Posterior vena cava (tissue), 2 donors: ENCODE data around the gene ERCC6L2. TPM values are rescaled to one million over a fixed set of nuclear protein-coding genes. Genes with fewer than 3 reads are reported as not detected.

Source experiments
- DNase-seq: peaks from one replicate; pipeline ENCODE4 v3.0.0-alpha.2; 2020; ENCODE audit warnings: low spot score
- intact Hi-C, 2 donors: fragments of 100-400 bp; cut with DNase I; formaldehyde crosslinking; loops; one replicate each; pipeline versions ENCODE4 v1.14.1 to v1.14.2; 2022 to 2023
- long read RNA-seq, 2 donors: library from polyadenylated mRNA; unstranded; transcript quantifications; one replicate each; pipeline ENCODE4 v2.0.0, GENCODE V29; 2020 to 2021
- total RNA-seq, 2 donors: library from RNA; stranded (reverse); fragmentation: NEBNext Ultra II Directional; extraction: Animal tissue kit (Norgen Biotek cat#: 25700); gene quantifications; one replicate each; pipeline ENCODE4 v1.2.1, GENCODE V29; 2021
- donor health status: DM: yes; HTN: yes; CAD: no.
- donor health status: DM: yes; HTN: yes; CAD: no.

The ERCC6L2 gene, protein sequence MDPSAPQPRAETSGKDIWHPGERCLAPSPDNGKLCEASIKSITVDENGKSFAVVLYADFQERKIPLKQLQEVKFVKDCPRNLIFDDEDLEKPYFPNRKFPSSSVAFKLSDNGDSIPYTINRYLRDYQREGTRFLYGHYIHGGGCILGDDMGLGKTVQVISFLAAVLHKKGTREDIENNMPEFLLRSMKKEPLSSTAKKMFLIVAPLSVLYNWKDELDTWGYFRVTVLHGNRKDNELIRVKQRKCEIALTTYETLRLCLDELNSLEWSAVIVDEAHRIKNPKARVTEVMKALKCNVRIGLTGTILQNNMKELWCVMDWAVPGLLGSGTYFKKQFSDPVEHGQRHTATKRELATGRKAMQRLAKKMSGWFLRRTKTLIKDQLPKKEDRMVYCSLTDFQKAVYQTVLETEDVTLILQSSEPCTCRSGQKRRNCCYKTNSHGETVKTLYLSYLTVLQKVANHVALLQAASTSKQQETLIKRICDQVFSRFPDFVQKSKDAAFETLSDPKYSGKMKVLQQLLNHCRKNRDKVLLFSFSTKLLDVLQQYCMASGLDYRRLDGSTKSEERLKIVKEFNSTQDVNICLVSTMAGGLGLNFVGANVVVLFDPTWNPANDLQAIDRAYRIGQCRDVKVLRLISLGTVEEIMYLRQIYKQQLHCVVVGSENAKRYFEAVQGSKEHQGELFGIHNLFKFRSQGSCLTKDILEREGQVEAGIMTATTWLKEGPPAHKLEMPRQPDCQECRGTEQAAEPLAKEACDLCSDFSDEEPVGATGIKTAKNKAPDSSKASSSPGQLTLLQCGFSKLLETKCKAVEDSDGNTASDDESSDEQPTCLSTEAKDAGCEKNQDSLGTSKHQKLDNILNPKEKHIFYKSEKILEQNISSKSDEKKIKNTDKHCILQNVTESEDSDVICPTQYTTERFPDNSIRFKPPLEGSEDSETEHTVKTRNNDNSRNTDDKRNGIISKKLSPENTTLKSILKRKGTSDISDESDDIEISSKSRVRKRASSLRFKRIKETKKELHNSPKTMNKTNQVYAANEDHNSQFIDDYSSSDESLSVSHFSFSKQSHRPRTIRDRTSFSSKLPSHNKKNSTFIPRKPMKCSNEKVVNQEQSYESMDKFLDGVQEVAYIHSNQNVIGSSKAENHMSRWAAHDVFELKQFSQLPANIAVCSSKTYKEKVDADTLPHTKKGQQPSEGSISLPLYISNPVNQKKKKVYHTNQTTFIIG (N-terminal part only)
- total RNA-seq = 10 to 100 TPM; 42.7 to 47.7 TPM
- long read RNA-seq, donor 1, partial matches to known transcripts = 2 of 8 reads
- long read RNA-seq, donor 1, other reads (novel, unspliced or antisense) = 6 of 8 reads
- long read RNA-seq, donor 2, partial matches to known transcripts = 5 of 19 reads
- long read RNA-seq, donor 2, other reads (novel, unspliced or antisense) = 14 of 19 reads

DNA sequence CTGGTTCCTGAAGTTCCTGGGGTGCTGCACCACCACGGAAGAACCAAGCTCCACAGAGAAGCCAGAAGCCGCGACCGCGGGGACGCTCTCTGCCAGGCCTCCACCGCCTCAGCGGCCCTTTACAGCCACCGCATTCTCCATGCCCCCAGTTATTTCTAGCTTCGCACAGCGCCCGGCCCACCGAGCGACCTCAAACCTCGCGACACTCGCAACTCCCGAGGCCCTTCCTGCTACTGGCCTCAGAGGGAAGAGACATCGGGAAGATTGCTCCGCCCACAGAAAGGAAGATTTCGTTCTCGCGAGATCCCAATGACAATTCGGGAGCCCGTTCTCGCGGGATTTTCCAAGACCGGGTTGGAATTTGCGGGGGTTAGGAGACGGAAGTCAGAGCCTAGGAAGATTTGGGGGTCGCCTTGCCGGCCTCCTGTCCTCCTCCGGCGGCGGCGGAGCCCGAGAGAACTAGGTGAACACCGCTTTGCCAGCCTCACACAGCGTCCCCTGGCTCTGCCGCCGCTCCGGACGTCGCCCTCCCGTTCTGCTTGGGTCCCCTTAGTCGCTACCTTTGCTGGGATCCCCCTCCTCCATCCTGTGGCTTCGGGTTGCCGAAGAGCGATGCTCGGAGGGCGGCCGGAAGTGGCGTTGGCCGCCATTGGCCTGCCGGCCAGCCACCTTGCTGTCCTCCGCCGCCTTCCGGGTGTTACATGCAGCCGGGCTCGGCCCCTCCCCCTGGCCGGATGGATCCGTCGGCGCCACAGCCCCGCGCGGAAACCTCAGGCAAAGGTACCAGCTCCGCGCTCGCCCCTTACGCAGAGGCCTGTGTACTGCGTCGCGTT, at the start of gene ERCC6L2:
Gene ERCC6L2, plus strand, starts transcription at position 387 of the 833 bp plus-strand sequence. Its CDS starts 348 bp downstream, at position 735.
- intact Hi-C loops = loop anchor here in 1 of 2 donors (10.0 kb wide), 1 partner anchor 121 kb away; no protein-coding TSS in a partner anchor
- DNase-seq = peak; percentile 99

DNA sequence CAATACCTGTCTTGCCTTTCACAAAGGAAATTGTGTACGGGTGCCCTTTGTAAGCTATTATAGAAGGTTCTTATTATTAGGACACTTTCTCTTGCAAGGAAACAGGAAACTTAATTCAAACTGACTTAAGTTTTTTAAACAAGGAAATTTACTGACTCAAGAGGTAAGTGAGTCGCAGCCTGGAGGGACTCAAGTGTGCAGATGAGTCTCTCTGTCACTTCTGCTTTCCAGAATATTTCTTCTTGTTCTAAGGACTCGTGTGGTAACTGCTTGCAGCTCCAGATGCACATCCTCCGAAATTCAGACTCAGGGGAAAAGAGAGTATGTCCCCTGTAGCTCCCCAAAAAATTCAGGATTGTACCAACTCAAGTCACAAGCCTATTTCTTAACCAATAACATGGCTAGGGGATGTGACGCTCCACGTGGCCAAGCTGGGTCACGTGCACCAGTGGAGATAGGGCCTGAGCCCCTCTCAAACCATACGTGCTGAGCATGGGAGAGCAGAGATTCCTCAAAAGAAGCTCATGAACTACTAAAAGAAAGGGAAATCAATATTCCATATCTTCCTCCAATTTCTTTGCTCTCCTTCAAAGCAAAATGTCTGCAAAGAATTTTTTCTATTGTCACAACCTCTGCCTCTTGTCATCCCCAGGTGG, 49.2 kb upstream of the ERCC6L2 start:
- no peak for DNase-seq
- intact Hi-C loops = no loop called here

DNA sequence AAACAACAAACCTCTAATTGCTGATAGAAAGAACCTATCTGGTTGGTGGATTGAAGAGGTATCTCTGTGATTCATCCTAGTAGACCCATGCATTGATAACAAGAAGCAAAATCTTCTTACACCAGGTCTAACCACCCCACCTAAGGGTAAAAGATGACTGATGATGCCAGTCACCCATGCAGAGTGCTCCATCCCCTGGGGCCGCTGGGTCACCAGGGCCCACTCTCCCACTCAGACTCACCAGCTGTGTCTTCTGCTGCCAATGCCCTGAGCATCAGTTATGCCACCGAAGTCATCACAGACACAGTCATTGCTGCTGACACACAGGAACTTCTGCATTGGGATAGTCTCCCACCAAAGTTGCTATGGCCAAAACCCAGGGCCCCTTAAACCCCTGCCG, 44.7 kb upstream of the ERCC6L2 start:
- DNase-seq = no peak
- intact Hi-C loops = no loop called here

DNA sequence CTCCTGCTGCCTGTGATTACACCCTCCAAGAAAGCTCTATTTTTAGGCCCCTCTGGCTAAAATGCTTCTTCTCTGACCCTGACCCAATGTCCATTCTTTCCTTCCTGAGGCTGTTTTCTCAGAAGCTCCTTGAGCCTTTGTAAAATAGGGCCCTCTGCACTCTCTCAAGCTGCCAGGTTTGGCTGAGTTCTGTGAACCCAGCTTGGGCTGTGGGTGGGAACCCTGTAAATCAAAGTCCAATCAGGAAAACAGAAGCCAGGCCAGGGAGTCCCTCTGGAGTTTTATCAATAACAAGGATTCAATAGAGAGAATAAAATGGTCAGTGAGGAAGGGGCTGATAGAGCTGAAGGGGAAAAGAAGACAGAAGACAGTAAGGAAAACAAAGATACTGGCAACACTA, 43.7 kb upstream of the ERCC6L2 start:
- intact Hi-C loops = no loop called here
- no peak for DNase-seq

DNA sequence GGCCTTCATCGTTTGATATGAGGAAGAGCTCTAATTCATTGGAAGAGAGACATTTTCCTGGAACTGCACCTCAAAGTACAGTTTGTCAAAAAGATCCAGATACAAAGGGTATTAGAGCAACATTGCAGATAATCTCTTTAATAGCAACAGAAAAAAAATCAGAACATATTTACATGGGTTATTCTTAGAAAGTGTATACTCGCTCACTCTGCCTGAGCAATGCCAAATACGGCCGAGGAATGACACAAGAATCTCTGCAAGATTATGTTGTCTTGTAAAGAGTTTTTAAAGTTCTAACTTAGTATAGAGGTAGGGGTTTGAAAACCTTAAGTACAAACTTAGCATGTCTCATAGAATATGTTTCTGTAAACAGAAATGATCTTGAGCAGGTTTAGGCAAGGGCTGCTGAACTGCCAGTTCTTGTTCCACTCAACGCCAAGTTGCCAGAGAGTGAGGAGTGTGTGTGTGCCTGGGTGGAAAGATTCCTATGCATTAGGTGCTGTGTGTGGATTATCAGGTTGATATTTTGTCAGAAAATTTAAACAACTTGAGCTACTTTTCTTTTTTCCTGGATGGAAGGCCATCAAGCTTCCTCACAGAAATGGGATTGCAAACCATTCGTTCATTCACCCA, 41.8 kb upstream of the ERCC6L2 start:
- intact Hi-C loops = no loop called here
- no peak for DNase-seq

DNA sequence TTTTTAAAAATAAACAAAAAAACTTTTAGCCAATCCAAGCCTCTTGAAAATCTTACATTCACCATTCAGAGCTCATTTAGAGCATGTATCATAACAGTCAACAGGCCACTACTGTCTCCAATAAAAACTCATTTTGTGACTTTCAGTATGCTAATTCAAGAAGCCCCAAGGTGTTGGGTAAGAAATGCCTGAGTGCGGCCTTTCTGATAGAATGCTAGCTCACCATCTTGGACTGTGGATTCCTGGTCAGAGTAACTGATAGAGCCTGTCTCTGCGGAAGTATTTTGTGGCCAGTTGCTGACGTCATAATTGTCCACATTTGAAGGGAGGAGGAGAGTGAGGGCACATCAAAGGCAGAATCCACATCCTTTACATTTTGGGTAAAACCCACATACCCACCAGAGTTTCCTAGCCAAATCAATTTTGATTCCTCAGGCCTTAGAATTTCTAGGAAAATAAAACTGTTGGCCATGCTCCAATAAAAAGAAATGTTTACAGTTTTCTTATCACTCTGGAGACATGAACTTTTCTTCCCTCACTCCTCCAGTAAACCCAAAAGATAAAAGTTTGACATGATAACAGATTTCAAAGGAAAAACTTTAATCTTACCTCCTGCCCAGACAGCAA, 41.1 kb upstream of the ERCC6L2 start:
- DNase-seq = no peak
- intact Hi-C loops = no loop called here

DNA sequence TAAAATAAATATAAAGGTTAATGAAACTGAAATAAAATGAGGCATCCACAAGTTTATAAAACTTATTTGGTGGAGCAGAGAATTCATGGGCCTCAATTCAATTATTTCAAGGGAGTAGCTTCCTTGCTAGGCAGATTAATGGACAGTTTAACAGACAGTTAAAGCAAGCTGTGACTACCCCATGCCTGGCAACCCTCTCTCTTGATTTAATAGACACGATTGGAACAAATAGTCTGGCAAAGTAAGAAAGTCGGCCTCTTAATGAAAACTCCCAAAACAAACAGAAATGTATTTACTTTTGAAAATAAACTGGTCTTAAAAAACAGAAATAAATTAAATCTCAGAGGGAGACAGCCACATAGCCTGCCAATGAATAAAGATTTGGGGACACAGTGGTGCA, 40.1 kb upstream of the ERCC6L2 start:
- intact Hi-C loops = no loop called here
- DNase-seq = no peak

DNA sequence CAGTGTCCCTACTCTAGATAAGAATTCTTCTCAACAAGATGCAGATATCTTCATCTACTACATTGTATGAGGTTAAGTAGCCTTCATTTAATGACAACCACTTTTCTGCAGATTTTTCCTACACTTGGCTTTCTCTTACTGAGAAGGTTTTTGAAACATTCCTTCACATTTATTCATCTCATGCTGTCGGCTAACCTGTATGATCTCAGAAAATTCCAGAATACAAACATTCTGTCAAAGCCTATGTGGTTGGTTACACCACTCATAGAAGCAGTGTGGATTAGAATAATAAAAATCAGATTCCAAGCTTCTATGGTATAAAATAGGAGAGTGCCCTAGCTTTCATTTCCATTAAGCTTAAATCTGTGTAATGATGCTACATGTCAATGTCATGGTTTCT, 39.4 kb upstream of the ERCC6L2 start:
- intact Hi-C loops = no loop called here

DNA sequence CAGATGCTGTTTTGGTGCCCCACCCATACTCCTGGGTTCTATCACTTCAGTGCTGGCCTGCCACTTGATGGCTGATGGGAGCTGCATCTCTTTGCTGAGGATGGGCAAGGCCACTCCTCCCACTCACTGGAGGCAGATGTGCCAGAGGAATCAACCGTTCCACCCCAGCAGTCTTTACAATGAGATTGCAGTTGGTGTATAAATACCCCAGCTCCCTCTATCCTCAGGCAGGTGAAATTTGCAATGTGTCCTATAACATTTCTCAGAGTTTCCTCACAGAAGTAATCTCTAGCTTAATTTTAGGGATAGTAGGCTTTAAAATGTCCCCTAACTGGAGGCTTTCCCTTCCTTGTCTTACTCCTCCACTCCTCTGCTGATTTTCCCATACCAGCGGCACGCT, 36.5 kb upstream of the ERCC6L2 start:
- intact Hi-C loops = no loop called here
- DNase-seq = no peak

More for the DNA sequence above, 39.4 kb upstream of the ERCC6L2 start:
- DNase-seq = no peak

DNA sequence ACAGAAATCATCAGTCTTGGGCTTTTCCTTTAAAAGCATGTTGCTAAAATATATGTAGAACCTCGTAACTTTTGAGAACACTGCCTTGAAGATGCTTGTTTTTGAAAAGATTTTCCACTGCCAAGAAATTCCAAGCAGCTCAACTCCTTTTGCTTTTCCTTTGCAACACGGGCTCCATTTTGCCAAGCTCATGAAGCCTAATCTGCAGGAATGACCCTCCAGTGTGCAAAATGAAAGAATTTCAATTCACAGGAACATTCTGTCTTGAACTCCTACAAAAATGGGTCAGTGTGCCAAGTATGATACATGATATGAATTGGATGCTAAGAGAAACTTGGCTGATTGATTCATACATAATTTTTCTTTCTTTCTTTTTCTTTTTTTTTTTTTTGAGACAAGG, 35.4 kb upstream of the ERCC6L2 start:
- no peak for DNase-seq
- intact Hi-C loops = no loop called here

DNA sequence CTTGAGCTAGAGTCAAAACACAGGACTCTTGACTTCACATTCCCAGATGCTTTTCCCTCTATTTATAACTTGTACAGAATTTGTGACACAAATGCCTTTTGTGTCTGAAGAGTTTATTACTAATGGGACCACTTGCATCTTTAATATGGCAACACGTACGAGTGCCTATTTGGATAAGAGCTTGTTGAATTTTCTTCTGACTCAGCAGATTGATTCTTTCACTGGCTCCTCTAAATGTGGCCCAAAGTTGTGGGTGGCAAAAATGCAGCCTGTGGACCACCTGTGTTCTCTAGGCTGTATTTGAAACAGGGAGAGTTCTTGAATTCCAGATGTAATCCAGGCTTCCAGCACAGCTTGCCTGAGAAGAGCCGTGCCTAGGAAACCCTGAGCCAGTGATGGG, 34.1 kb upstream of the ERCC6L2 start:
- intact Hi-C loops = no loop called here
- no peak for DNase-seq

DNA sequence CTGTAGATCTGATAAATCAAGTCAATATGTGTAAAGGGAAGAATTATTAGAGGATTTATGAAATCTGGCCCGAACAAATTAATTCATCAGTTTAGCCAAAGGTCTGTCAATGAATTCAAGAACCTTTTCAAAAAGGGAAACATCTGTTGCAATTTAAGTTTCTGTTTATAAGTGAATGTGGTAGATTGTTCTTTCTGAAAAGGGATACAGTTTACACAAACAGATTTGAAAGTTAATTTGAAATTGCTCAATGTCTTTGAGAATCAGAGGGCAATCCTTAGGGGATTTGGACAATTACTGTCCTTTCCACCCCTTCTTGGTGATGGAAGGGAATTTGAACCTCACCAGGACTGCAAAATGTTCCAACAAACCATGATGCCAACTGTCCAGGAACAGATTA, 29.7 kb upstream of the ERCC6L2 start:
- intact Hi-C loops = no loop called here
- DNase-seq = no peak

DNA sequence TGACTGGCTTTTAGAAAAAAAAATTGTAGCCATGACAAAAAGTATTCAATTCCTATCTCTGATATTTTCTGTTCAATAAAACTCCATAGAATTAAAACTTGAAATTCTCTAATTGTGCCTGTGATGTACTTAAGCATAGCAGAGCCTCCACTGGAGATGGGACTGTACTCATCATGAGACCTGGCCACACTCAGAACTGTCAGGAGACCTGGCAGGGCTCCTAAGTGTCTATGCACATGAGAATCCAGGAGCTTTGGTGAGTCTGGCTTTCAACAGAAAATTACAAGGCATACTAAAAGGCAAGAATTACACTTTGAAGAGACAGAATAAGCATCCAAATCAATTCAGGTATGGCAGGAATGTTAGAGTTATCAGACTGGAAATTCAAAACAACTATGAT, 26.7 kb upstream of the ERCC6L2 start:
- DNase-seq = no peak
- intact Hi-C loops = no loop called here

DNA sequence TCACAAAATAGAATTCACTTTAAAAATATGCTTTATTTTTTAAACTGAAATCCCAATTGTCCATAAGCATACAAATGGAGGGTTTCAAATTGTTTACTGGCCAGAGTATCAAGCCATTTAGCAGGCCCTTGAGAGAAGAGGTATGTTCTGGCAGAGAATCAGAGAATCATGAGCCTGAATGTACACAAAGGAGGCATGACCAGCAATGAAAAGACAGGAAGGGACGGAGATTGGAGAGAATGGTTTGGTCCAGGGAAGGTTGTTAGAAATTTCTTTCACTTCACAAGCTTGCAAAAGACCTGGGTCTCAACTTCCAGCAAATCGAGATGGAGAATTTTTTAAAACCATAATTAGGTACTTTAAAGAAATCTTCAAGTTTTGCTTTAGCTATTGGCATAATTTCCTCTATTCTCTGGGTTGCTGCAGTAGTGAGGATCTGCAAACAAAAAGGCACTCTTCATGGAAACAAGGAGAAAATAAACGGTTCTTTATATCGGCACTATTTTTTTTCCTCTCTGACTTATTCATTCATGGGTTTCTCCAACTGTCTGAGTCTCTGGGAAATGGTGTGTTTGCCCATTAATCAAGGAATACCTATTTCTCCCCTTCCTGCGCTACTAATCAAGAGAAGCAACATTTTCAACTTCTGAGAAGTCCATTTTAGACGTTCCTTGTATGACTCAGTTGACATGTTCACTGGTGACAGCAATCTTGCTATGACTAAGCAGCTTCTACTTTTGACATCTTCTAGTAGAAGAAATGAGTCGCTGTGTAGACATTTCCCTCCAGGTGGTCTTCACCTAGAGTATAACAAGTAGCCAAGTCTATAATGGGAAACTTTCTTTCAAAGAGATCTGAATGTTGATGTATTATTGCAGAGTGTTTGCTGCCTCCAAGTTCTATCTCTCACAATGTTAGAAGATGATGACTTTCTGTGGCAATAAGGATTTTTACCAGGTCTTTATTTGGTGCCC, 23.1 kb upstream of the ERCC6L2 start:
- no peak for DNase-seq
- intact Hi-C loops = no loop called here

DNA sequence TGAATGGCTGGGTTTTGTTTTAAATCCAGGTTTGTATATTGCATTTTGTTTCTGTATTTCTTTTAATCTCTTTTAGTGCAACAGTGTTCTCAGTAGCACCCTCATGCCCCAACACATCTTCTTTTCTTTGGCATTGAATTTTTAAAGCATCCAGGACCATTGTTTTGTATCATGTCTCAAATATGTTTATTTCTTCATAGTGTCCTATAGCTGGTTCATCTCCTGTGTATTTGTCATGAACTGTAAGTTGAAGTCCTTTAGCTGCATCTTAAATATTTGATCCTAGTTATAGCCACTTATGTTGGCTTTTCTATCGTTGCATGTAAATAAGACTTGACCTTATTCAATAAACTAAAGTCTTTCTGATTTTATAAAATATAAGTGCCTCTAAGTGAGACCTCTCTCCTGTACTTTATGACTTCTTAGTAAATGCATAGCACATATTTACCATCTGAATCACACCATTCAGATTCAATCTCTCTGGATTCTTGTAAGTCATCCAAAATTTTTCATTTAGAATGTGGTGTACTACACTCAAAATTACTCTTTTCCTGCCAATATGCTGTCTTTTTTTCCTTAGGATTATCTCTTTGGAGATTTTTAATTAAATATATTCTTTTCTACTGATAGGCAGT, 21.0 kb upstream of the ERCC6L2 start:
- no peak for DNase-seq
- intact Hi-C loops = no loop called here

DNA sequence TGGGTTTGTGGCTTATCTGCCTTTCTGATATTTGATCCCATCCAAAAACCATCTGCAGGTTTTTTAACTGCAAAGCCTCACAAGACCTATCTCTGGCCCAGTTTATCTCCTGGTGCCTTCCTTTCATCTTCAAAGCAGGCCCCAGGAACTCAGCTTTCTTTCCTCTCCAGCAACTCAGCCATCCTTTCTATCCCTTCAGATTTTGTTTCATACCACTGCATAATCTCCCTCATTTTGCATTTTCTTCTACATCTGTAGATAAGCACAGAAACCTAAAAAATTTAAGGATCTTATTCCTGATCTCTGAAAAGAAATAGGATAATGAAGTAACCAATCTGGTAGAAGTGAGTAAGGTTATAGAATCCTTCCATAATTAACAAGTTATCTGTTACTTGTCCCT, 19.5 kb upstream of the ERCC6L2 start:
- intact Hi-C loops = no loop called here
- DNase-seq = no peak
